A549 treated with CpdA at 1 μM for 4 hours (cell line): ENCODE measurements around the gene SSB. TPM values are rescaled to one million over a fixed set of nuclear protein-coding genes. Genes with fewer than 3 reads are reported as not detected.

Experiments
- total RNA-seq: library from RNA; stranded (reverse); fragments of 200-300 nt; extraction: Qiagen RNA extraction; gene quantifications from 5 replicates; pipeline ENCODE4 v1.2.3, GENCODE V29; 2022; ENCODE audit warnings: low read depth

Gene SSB
- total RNA-seq = 136 to 192 TPM (median 143 TPM) in 5 replicates

GRCh38 chr2:169798718-169799592, at the start of gene SSB:
Gene SSB, plus strand, starts transcription at chr2:169798871. Its CDS starts 2,090 bp downstream, at chr2:169800961.

GRCh38 chr2:169824373-169825333, 26.0 kb downstream of the SSB start, which contains the start of gene METTL5:
Gene METTL5, minus strand, starts transcription at chr2:169824905. Its CDS starts 308 bp downstream, at chr2:169824597.

GRCh38 chr2:169827272-169828140, 28.8 kb downstream of the SSB start, which contains the start of gene UBR3:
Gene UBR3, plus strand, starts transcription at chr2:169827454. Its CDS starts 54 bp downstream, at chr2:169827508.

Other genes with a start within 250 kb of the SSB start
- 20.3 to 25.3 TPM (median 23.8 TPM) in 5 replicates for gene FASTKD1, start 225.0 kb upstream of the SSB start, total RNA-seq
- gene PPIG, start 214.5 kb upstream of the SSB start, total RNA-seq = 33.5 to 58.6 TPM (median 43.4 TPM) in 5 replicates
- 0.27 to 0.64 TPM (median 0.33 TPM) in 5 replicates for gene CFAP210, start 104.5 kb upstream of the SSB start, total RNA-seq
- gene PHOSPHO2, start 104.4 kb upstream of the SSB start, total RNA-seq = 3.0 to 4.2 TPM (median 3.4 TPM) in 5 replicates
- 6.3 to 12.4 TPM (median 9.5 TPM) in 5 replicates for gene KLHL23, start 65.0 kb upstream of the SSB start, total RNA-seq
- 65.2 to 94.8 TPM (median 66.2 TPM) in 5 replicates for gene METTL5, start 26.0 kb downstream of the SSB start, total RNA-seq
- gene UBR3, start 28.6 kb downstream of the SSB start, total RNA-seq = 9.9 to 13.1 TPM (median 10.5 TPM) in 5 replicates